ENCODE results near the gene ZBTB7A.

The ZBTB7A gene

GRCh38 chr19:4093643-4094175, 27.0 kb upstream of the ZBTB7A start:
- DNase-seq: no peak

- no peak for DNase-seq
Measured at GRCh38 chr19:4090356-4091220, 23.9 kb upstream of the ZBTB7A start.

GRCh38 chr19:4089946-4090345, 23.2 kb upstream of the ZBTB7A start:
- DNase-seq: no peak

GRCh38 chr19:4089400-4089908, 22.8 kb upstream of the ZBTB7A start:
- DNase-seq: peak; percentile 82

GRCh38 chr19:4088975-4089374, 22.3 kb upstream of the ZBTB7A start:
- no peak for DNase-seq

- no peak for DNase-seq
Measured at GRCh38 chr19:4087787-4088679, 21.3 kb upstream of the ZBTB7A start.

- DNase-seq: no peak
Measured at GRCh38 chr19:4086411-4086867, 19.7 kb upstream of the ZBTB7A start.

GRCh38 chr19:4084547-4084877, 17.8 kb upstream of the ZBTB7A start:
- no peak for DNase-seq

- peak; percentile 23 for DNase-seq
Measured at GRCh38 chr19:4083677-4084546, 17.2 kb upstream of the ZBTB7A start.

GRCh38 chr19:4082172-4082571, 15.5 kb upstream of the ZBTB7A start:
- DNase-seq: no peak

GRCh38 chr19:4081441-4082129, 14.9 kb upstream of the ZBTB7A start:
- no peak for DNase-seq

- no peak for DNase-seq
Measured at GRCh38 chr19:4080473-4080872, 13.8 kb upstream of the ZBTB7A start.

- DNase-seq: peak; percentile 83
Measured at GRCh38 chr19:4077800-4078684, 11.3 kb upstream of the ZBTB7A start.

GRCh38 chr19:4077007-4077374, 10.3 kb upstream of the ZBTB7A start:
- no peak for DNase-seq

GRCh38 chr19:4075373-4075772, 8.7 kb upstream of the ZBTB7A start:
- DNase-seq: peak; percentile 94

GRCh38 chr19:4071610-4072009, 4.9 kb upstream of the ZBTB7A start:
- DNase-seq: no peak

- peak; percentile 60 for DNase-seq
Measured at GRCh38 chr19:4069331-4069959, 2.7 kb upstream of the ZBTB7A start.

GRCh38 chr19:4068047-4068966, 1.6 kb upstream of the ZBTB7A start:
- DNase-seq: peak; percentile 51
